Mesenchymal stem cell (in vitro differentiated cells and primary cell): ENCODE results near the gene ITPRID1.

Source experiments
- DNase-seq: peaks from one replicate; pipeline ENCODE4 v3.0.0-alpha.2; 2013
- H2AFZ ChIP-seq: one replicate; pipeline ENCODE4 v1.6.1; 2013; ENCODE audit warnings: low read depth, mild to moderate bottlenecking, control low read depth, inconsistent platforms, low read length, moderate library complexity
- H2AK5ac ChIP-seq: 2 replicates; pipeline ENCODE4 v1.6.1; 2013; ENCODE audit warnings: low read length, moderate library complexity, mild to moderate bottlenecking, inconsistent platforms; ENCODE audit not compliant: severe bottlenecking
- H2BK120ac ChIP-seq: one replicate; pipeline ENCODE4 v1.6.1; 2013; ENCODE audit warnings: low read depth, mild to moderate bottlenecking, inconsistent platforms, low read length, moderate library complexity
- H2BK12ac ChIP-seq, 2 experiments: one replicate each; pipeline ENCODE4 v1.6.1; 2013; ENCODE audit warnings: inconsistent platforms in 2 of 2, low read length in 2 of 2, mild to moderate bottlenecking in 2 of 2, moderate library complexity in 2 of 2, control low read depth in 1 of 2
- H2BK15ac ChIP-seq: one replicate; pipeline ENCODE4 v1.6.1; 2013; ENCODE audit warnings: mild to moderate bottlenecking, low read depth, inconsistent platforms; ENCODE audit not compliant: poor library complexity, severe bottlenecking
- H2BK5ac ChIP-seq: 2 replicates; pipeline ENCODE4 v1.6.1; 2013; ENCODE audit warnings: low read depth, mild to moderate bottlenecking, low read length, control low read depth, inconsistent platforms; ENCODE audit not compliant: poor library complexity, severe bottlenecking
- H3K14ac ChIP-seq, 2 experiments: one replicate each; pipeline ENCODE4 v1.6.1; 2013; ENCODE audit warnings: inconsistent platforms in 2 of 2, low read length in 2 of 2, control low read depth in 1 of 2, mild to moderate bottlenecking in 1 of 2, moderate library complexity in 1 of 2
- H3K18ac ChIP-seq, 2 experiments: one replicate each; pipeline ENCODE4 v1.6.1; 2013; ENCODE audit warnings: inconsistent platforms in 2 of 2, low read length in 2 of 2, control low read depth in 1 of 2, low read depth in 1 of 2, mild to moderate bottlenecking in 1 of 2
- H3K23ac ChIP-seq, 2 experiments: one replicate each; pipeline ENCODE4 v1.6.1; 2013; ENCODE audit warnings: inconsistent platforms in 2 of 2, low read length in 2 of 2, mild to moderate bottlenecking in 2 of 2, moderate library complexity in 2 of 2, control low read depth in 1 of 2
- H3K27ac ChIP-seq: 2 replicates; pipeline ENCODE4 v1.5.1; 2013; ENCODE audit warnings: mild to moderate bottlenecking, moderate library complexity, low read length, control low read depth, inconsistent platforms; ENCODE audit not compliant: poor library complexity, severe bottlenecking
- H3K27me3 ChIP-seq, 2 experiments: 2 replicates each; pipeline versions ENCODE4 v1.6.1 to v1.7.0; 2013; ENCODE audit warnings: low read length in 2 of 2, mild to moderate bottlenecking in 2 of 2, moderate library complexity in 2 of 2, control low read depth in 1 of 2, inconsistent platforms in 1 of 2; ENCODE audit not compliant: control insufficient read depth in 1 of 2, insufficient read depth in 1 of 2
- H3K36me3 ChIP-seq, 2 experiments: 2 replicates each; pipeline versions ENCODE4 v1.6.1 to v1.7.0; 2013; ENCODE audit warnings: low read length in 2 of 2, control low read depth in 1 of 2, inconsistent platforms in 1 of 2, low read depth in 1 of 2, mild to moderate bottlenecking in 1 of 2; ENCODE audit not compliant: insufficient read depth in 2 of 2, control insufficient read depth in 1 of 2
- H3K4ac ChIP-seq, 2 experiments: one replicate each; pipeline ENCODE4 v1.6.1; 2013; ENCODE audit warnings: inconsistent platforms in 2 of 2, low read length in 2 of 2, mild to moderate bottlenecking in 2 of 2, moderate library complexity in 2 of 2, control low read depth in 1 of 2, low read depth in 1 of 2
- H3K4me1 ChIP-seq: 2 replicates; pipeline ENCODE4 v1.6.1; 2013; ENCODE audit warnings: low read depth, low read length, control low read depth; ENCODE audit not compliant: control insufficient read depth, insufficient read depth
- H3K4me2 ChIP-seq: 2 replicates; pipeline ENCODE4 v1.6.1; 2013; ENCODE audit warnings: low read length, mild to moderate bottlenecking, inconsistent platforms; ENCODE audit not compliant: poor library complexity, severe bottlenecking
- H3K4me3 ChIP-seq, 2 experiments: 2 replicates each; pipeline versions ENCODE4 v1.5.1 to v1.7.0; 2013; ENCODE audit warnings: low read length in 2 of 2, mild to moderate bottlenecking in 2 of 2, control low read depth in 1 of 2, low read depth in 1 of 2; ENCODE audit not compliant: insufficient read depth in 1 of 2
- H3K79me1 ChIP-seq: replicated peaks from 2 replicates; pipeline ENCODE4 v1.6.1; 2013; ENCODE audit warnings: mild to moderate bottlenecking, control low read depth, low read length, inconsistent platforms; ENCODE audit not compliant: poor library complexity, severe bottlenecking
- H3K9ac ChIP-seq: 2 replicates; pipeline ENCODE4 v1.7.0; 2013; ENCODE audit warnings: mild to moderate bottlenecking, low read length, moderate library complexity
- H3K9me3 ChIP-seq: 2 replicates; pipeline ENCODE4 v1.7.0; 2013; ENCODE audit warnings: mild to moderate bottlenecking, low read length; ENCODE audit not compliant: control insufficient read depth
- H4K8ac ChIP-seq: one replicate; pipeline ENCODE4 v1.6.1; 2013; ENCODE audit warnings: inconsistent platforms, mild to moderate bottlenecking, low read length, moderate library complexity
- H4K91ac ChIP-seq: one replicate; pipeline ENCODE4 v1.6.1; 2013; ENCODE audit warnings: mild to moderate bottlenecking, low read length, inconsistent platforms
- WGBS: methylation state at CpG from one replicate; pipeline ENCODE4 v1.1.7; 2013; ENCODE audit warnings: mixed read lengths; 5-methylcytosine and 5-hydroxymethylcytosine counted together

Gene ITPRID1

GRCh38 chr7:31646942-31647341 lies 133.1 kb downstream of the ITPRID1 start:
- Histone ChIP-seq H3K36me3 (no peaks in the 10 kb centered on the region), H3K23ac (no peak overlapping the region), H3K4me2 (no peak overlapping the region), H2BK5ac (no peak overlapping the region), H2AFZ (no peak overlapping the region), H3K4me3 (no peak overlapping the region), H3K79me1 (no peaks in the 10 kb centered on the region), H3K27ac (no peak overlapping the region), H4K91ac (no peak overlapping the region), H2BK12ac (no peak overlapping the region), H3K4ac (no peak overlapping the region), H3K9me3 (no peaks in the 10 kb centered on the region), H3K18ac (no peak overlapping the region), H3K14ac (no peak overlapping the region), H3K27me3 (peaks cover 0 to 7% of the 10 kb centered on the region in 2 experiments), H2BK15ac (no peak overlapping the region), H2BK120ac (no peak overlapping the region), H3K4me1 (no peaks in the 10 kb centered on the region), H3K9ac (no peak overlapping the region), H4K8ac (no peak overlapping the region), H2AK5ac (no peak overlapping the region)
- DNase-seq = no peak
- WGBS = 84% methylated on average over 4 of the region's 4 CpGs

GRCh38 chr7:31647511-31647910 lies 133.6 kb downstream of the ITPRID1 start:
- H3K4me1 ChIP-seq = no peaks in the 10 kb centered on the region
- no peak overlapping the region for H2AFZ ChIP-seq
- H3K36me3 ChIP-seq = no peaks in the 10 kb centered on the region
- no peak overlapping the region for H2BK5ac ChIP-seq
- H3K18ac ChIP-seq = no peak overlapping the region
- no peak overlapping the region for H2BK15ac ChIP-seq
- no peak overlapping the region for H2BK120ac ChIP-seq
- no peak overlapping the region for H3K9ac ChIP-seq
- no CpG with 5 or more reads among the region's 7 CpGs for WGBS
- H3K4me2 ChIP-seq = no peak overlapping the region
- H3K4me3 ChIP-seq = no peak overlapping the region
- no peak overlapping the region for H4K8ac ChIP-seq
- no peaks in the 10 kb centered on the region for H3K79me1 ChIP-seq
- H4K91ac ChIP-seq = no peak overlapping the region
- H3K27ac ChIP-seq = no peak overlapping the region
- no peaks in the 10 kb centered on the region for H3K9me3 ChIP-seq
- no peak overlapping the region for H3K4ac ChIP-seq
- H3K23ac ChIP-seq = no peak overlapping the region
- no peak for DNase-seq
- H3K14ac ChIP-seq = no peak overlapping the region
- no peak overlapping the region for H2AK5ac ChIP-seq
- H3K27me3 ChIP-seq = peaks cover 0 to 7% of the 10 kb centered on the region in 2 experiments
- H2BK12ac ChIP-seq = no peak overlapping the region

GRCh38 chr7:31648288-31648687 lies 134.4 kb downstream of the ITPRID1 start:
- no peaks in the 10 kb centered on the region for H3K4me1 ChIP-seq
- no peak overlapping the region for H3K14ac ChIP-seq
- no peaks in the 10 kb centered on the region for H3K36me3 ChIP-seq
- no peak overlapping the region for H3K18ac ChIP-seq
- DNase-seq = peak; percentile 2
- H2BK120ac ChIP-seq = no peak overlapping the region
- no peak overlapping the region for H4K91ac ChIP-seq
- no peak overlapping the region for H3K4ac ChIP-seq
- H4K8ac ChIP-seq = no peak overlapping the region
- no peak overlapping the region for H3K27ac ChIP-seq
- H3K23ac ChIP-seq = no peak overlapping the region
- H2BK12ac ChIP-seq = no peak overlapping the region
- H2AK5ac ChIP-seq = no peak overlapping the region
- no peak overlapping the region for H2BK5ac ChIP-seq
- no peaks in the 10 kb centered on the region for H3K79me1 ChIP-seq
- no peak overlapping the region for H3K9ac ChIP-seq
- WGBS = 80% methylated on average over 1 of the region's 1 CpG
- no peak overlapping the region for H2BK15ac ChIP-seq
- no peak overlapping the region for H3K4me3 ChIP-seq
- H3K4me2 ChIP-seq = no peak overlapping the region
- H2AFZ ChIP-seq = no peak overlapping the region
- peaks cover 0 to 7% of the 10 kb centered on the region in 2 experiments for H3K27me3 ChIP-seq
- no peaks in the 10 kb centered on the region for H3K9me3 ChIP-seq

- H2BK15ac ChIP-seq = no peak overlapping the region
- H2AK5ac ChIP-seq = no peak overlapping the region
- no peak overlapping the region for H3K9ac ChIP-seq
- 96% methylated on average over 2 of the region's 4 CpGs for WGBS
- no peak overlapping the region for H3K4me2 ChIP-seq
- H3K9me3 ChIP-seq = no peaks in the 10 kb centered on the region
- H3K4me1 ChIP-seq = no peaks in the 10 kb centered on the region
- H3K27me3 ChIP-seq = peaks cover 0 to 4% of the 10 kb centered on the region in 2 experiments
- H2BK120ac ChIP-seq = no peak overlapping the region
- H3K36me3 ChIP-seq = no peaks in the 10 kb centered on the region
- no peak for DNase-seq
- H3K14ac ChIP-seq = no peak overlapping the region
- H2AFZ ChIP-seq = no peak overlapping the region
- H3K18ac ChIP-seq = no peak overlapping the region
- H3K4ac ChIP-seq = no peak overlapping the region
- no peak overlapping the region for H4K91ac ChIP-seq
- H2BK5ac ChIP-seq = no peak overlapping the region
- H4K8ac ChIP-seq = no peak overlapping the region
- H2BK12ac ChIP-seq = no peak overlapping the region
- H3K27ac ChIP-seq = no peak overlapping the region
- no peak overlapping the region for H3K4me3 ChIP-seq
- H3K23ac ChIP-seq = no peak overlapping the region
- H3K79me1 ChIP-seq = no peaks in the 10 kb centered on the region
Observed at GRCh38 chr7:31648880-31649279, 135.0 kb downstream of the ITPRID1 start.
